Central memory CD4-positive, alpha-beta T cell (primary cell): ENCODE data around the gene NR6A1.

Experiments used
- DNase-seq: peaks from one replicate; pipeline ENCODE4 v3.0.0; 2022

The NR6A1 gene

DNA sequence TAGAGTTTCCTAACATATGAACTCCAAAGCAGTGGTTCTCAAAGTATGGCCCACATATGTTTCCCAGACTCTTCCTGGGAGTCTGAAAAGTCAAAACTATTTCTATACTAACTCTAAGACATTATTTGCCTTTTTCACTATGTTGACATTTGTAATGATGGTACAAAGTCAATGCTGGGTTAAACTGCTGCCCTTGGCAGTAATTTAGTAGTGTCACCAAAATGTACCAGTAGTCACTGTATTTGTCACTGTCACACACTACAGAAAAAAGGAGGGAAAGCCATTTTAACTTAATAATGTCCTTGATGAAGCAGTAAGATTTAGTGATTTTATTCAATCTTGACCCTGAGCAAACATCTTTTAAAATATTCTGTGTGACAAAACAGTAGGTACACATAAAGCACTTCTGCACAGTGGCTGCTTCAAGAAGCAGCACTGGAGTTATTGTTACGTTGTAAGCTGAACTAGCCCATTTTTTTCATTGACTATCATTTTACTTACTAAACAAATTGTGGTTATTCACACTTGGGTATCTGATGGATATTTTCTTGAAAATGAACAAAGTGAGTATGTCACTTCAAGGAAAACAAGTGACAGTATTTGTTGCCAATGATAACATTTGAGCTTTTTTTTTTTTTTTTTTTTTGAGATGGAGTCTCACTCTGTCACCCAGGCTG is 90.3 kb downstream of the NR6A1 start:
- no peak for DNase-seq

DNA sequence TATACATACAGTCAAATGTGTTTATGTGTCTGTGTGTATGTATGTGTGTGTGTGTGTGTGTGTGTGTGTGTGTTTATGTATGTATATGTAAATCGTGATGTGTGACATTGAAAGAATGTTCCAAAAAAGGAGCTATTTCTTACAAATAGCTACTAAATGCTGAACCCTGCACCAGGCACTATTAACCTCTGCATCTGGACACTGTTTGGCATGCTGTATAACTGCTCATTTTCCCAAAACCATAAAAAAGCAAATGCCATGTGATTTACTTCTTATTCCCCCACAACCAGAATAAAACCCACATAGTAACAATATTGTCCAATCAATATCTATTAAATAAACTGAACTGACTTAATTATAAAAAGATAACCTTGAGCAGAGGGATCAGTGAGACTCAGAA is 91.1 kb downstream of the NR6A1 start:
- no peak for DNase-seq

DNA sequence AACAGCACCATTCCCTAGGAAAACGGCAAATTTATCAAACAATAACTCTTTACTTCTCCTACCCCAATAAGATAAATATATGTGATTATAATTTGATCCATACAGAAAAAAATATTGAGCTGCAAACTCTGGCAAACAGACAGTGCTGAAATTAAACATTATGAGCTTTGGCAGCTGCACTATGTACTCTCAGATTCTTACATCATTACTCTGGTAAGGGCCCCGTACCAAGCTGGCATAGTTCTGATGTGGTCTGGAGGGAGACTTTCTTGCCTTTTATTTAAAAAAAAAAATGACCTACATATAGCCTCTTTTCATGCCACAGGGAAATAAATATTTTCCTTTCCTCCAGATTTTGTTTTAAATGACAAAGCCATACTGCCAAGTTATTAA is 95.0 kb downstream of the NR6A1 start:
- DNase-seq: no peak

DNA sequence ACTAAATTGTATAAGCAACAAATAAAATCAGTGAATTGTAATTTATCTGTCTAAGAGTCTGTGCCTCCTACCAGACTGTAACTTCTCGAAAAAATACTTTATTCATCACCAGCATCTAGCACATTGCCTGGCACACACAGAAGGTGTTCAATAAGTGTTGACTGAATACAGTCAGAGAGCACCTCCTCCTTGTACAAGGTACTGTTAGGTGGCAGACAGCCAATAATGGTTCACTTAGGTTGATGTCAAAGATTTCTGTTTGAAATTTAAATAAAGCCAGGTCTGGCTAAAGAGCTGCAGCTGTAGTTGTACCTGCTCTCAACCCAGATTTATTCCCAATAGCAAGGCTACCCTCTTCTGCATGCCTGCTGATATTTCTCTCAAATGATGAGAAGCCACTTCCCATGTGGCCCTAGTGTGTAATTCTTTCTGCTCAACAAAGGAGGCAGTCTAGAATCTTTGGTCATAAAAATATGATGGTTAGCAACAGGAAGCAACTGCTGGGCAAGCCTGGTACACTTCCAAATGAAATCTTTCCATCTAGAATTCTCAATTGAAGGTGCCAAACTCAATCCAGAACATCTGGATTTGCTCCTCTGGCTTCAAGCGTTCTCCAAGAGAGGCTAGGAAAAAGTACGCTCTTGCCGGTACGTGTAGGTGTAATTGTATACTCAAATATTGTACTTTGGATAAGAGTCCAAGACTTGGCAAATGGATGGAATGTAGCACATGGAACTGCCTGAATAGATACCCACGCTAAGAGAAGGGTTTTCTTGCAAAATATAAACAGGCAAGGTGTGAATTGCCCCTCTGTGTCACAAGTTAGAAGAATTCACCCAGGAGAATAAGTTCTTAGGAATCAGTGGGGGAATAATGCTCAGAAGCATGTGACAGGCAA is 95.6 kb downstream of the NR6A1 start:
- no peak for DNase-seq

DNA sequence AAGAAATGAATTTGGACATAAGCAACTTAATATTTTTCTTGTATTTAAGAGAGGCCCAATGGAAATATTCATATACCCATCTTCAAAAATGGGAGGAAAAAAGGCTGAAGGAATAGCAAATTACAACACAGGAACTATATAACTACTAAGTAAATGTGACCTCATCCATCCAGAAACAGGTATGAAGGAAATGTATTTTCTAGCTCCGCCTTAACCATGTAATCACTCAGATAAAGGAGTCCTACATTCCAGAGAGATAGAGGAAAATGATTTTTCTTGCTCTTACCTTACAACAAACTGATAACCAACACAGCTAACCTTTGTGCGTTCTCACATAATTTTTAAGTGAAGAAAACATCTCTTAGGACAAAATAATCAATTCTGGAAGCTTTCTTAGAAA is 96.5 kb downstream of the NR6A1 start:
- no peak for DNase-seq

DNA sequence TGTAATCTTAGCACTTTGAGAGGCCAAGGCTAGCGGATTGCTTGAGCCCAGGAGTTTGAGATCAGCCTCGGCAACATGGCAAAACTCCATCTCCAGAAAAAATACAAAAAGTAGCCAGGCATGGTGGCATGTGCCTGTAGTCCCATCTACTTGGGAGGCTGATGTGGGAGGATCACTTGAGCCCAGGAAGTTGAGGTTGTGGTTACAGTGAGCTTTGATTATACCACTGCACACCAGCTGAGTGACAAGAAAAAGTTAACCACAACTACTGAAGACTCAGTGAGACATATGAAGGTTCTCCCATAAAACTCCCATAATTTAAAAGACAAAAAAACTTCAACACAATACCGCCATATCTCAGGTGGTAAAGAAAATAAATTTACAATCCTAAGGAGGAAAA is 98.0 kb downstream of the NR6A1 start:
- DNase-seq: no peak

DNA sequence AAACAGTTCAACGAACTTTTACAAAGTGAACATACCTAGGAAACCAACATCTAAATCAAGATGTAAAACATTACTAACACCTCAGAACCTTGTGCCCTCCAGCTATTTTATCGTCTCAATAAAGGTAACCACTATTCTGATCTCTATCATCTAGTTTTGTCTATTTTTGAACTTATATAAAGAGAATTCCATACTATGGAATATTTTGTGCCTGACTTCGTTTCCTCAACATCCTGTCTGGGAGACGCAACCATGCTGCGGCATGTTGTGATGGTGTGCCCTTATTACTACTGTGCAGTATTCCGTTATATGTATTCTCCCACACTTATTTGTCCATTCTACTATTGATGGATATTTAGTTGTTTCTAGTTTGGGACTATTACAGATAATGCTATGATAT is 99.2 kb downstream of the NR6A1 start:
- no peak for DNase-seq

DNA sequence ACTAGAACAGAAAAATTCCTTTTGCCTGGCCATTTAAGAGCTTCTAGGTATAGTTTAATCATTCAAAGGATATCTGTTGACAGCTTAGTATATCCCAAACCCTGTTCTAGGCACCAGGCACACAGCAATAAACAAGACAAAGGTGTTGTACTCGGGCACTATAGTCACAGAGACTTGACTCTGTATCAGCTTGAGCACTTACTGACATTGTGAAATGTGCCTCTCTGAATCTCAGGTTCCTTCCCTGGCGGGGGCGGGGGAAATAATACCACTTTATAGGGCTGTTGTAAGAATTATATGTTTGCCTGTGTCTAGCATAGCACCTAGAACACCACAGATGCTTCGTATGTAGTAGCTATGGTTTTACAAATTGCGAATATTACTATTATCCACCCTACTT is 104.5 kb downstream of the NR6A1 start:
- no peak for DNase-seq

DNA sequence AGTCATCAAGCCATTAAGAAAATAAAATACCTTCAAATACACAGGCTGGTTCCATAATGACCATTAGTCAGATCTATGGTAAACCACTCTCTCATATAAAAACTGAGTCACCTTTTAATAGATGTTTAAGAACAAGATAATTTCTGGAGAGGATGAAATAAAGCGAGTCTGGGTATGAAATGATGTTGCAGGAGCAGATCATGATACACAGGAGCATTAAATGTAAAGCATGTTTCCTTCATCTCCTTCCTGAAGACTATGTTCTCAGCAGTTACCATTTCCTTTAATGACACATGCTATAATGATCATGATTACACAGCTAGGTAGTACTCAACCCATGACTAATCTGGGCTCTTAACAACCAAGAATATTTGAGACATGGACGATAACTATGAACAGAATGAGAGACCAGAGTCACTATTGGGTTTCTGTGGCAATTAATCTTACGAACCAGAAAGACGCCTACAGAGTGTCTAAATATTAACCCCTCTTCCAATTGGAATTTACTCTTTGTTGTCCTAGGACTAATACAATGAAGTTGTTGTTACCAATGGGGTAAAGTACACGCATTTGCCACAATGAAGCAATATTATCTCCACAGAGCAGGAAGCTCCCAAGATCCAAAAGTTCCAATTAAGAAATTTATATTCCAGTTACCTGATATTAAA is 105.6 kb downstream of the NR6A1 start:
- DNase-seq: no peak

DNA sequence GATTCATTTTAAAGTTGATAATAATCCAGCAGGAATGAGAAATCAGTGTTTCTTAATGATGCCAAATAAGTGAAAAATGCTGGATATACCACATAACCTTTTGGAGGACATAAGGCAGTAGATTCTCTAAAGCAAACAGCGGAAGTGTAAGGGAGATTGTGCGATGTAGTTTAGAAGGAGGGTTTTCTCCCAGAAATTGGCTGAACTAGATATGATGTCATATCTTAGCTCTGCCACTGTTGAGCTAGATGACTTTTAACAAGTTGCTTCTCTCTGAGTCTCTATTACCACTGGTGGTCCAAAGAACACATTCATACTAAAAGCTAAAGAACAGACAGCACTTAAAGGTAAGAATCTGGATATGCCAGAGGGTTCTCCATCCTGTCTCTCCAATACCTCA is 107.0 kb downstream of the NR6A1 start:
- no peak for DNase-seq

DNA sequence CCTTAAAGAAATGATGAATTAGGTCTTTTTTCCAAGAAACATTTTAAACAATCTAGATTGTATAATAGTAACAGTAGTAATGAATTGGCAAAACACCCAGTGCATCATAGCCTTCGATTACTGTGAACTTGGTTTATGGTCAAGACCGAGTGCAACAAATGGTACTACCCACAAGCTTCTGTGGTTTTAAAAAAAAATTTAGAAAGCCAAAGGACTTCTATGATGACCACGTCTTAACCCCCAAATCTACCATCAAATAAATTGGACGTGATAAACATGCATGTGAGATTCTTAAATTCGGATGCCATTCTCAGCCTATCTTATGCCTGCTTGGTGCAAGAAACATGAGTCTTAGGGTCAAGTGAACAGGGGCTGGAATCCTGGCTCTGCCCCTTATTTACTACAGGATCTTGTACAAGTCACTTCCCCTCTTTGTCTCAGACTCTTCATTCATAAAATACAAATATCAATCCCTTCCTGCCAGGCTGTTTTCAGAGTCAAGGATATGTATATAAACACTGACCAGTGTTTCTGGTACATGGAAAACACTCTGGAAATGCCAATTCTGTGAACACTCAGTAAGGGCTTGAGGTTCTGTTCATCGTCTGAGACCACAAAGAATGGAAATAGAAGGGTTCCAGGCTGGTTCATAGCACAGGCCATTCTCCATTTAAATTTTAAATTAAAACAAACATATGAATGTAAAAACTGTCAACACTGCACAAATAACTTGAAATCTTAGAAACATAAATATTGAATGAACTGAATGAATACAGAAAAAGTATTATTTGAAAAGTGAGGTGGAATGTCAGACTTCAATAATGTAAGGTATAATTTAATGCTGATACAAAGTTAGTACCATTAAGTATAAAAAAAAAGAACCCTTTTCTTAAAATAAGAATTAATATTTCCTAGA is 107.8 kb downstream of the NR6A1 start:
- DNase-seq: no peak

DNA sequence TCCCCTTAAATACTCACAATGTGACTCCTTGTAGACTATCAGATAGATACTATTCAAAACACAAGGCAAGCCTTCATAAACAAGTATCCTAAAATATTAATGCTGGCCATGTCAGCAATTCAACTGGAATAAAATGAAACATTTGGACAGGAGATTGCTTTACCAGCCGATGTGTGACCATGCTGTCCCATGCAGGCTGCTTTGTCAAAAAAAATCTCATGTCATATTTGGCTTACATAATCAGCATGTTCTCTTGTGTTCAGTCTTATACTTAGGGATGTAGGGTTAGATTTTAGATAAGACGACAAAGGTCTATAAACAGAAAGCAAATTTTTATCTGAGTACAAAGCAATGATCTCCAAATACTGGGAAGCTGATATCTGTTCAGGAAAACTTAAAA is 108.5 kb downstream of the NR6A1 start:
- no peak for DNase-seq

DNA sequence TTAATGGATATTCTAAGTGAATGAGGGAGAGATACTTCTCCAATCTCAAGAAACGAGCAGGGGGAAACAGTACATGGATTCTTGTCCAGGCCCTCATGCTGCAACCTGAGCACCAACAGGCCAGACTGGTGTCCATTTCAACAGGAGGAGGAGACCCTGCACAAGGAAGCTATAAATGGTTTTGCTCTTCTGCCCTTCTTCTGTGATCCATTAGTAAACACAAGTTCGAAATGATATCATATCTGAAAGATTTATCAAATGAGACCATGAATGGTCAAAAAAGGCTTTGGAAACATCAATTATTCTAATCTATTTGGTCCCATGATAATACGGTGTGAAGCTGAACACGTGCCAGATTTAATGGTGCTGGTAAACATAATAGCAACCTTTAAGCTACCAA is 109.8 kb downstream of the NR6A1 start:
- no peak for DNase-seq

DNA sequence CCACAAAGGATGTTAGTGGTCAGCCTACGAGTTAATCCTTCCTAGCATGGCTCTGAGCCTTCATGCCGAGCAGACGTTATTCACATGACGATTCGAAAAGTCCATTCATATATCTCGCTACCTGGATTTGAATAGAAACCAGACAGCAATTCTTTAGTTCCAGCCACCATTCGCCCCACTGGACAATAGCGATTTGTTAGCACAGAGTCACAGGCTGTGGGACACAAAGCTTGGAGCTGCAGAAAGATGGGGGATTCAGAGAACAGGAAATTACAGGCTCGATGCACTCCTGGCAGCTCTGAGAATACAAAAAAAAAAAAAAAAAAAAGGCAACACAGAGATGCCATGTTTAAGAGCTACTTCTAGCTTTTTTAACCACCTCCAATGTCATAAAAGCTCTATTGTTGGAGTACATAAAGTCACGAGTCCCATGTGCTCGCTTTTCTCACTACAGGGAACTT is 110.7 kb downstream of the NR6A1 start:
- DNase-seq: no peak

DNA sequence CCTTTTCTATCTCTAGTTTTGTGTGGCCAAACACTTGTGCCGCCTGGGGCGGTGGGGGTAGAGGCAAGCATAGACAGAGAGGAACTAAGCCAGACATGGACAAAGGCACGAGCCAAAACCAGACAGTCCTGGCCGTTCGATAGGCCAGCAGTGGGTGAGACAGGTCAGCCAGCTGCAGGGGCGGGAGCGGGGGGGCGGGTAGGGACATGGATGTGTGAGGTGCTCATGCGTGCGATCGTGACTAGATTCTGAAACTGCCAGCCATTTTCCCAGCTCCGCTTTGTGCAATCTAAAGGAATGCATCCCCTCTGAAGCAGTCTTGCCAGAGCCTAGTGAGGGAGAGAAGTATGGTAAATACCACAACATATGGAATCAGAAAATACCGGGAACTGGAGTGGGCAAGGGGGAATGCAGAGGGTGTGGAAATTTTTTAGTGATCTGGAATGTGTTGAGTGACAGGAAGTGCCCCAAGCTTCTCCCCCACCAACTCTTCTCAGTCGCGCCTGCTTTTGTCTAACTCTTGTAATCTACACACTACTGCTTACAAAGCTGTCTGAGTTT is 111.9 kb downstream of the NR6A1 start:
- peak; percentile 4 for DNase-seq

DNA sequence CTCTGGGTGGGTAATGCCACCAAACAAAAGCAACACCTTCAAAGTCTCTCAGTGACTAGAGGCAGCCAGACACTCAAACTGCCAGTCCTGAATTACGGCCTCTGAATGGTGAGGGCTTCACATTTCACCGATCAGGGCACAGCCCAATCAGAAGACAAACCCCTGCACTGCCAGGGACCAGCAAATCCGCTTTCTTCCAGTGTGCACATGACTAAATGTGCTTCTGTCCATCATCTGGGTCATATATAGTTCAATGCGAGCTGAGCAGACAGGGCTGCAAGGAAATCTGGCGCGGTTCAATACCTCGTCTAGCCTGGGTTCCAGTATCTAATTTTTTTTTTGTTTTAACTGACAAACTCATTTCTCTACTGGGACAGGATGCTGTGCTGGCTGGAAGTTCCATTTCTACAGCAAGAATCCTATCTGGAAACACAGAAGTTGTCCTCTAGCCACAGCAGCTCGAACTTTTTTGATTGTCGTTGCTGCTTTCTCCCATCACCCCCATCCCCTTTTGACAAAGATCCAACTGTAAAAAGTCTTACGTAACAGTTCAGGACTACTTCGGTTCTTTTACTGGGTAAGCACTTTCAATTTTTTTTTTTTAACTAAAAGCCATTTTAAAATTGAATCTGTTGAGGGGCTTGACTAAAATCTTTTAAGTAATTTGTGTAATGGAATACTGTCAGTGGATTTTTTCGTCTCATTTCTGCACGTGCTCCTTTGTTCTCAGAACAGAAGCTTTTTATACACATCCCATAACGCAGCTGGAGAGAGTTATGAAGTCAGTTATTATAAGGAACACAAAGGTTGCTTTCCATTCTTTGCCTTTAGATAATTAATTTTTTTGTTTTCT is 112.7 kb downstream of the NR6A1 start:
- no peak for DNase-seq

DNA sequence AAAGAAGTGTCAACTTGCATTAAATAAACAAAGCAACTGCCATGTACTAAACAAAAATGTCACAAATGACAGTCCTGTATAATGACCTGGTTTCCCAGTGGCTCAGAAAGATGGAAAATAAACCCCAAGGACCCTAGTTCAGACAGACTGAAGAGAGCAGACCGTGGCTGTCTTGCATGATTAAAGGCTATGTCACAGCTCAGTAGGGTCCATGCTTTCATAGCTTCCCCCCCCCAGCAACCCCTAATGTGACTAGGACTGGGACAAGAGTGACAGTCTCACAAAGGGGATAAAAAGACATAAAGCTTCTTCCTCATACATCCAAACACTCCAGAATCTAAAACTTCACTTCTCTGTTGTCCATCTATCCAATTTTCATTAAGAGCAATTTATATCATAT is 113.6 kb downstream of the NR6A1 start:
- no peak for DNase-seq

DNA sequence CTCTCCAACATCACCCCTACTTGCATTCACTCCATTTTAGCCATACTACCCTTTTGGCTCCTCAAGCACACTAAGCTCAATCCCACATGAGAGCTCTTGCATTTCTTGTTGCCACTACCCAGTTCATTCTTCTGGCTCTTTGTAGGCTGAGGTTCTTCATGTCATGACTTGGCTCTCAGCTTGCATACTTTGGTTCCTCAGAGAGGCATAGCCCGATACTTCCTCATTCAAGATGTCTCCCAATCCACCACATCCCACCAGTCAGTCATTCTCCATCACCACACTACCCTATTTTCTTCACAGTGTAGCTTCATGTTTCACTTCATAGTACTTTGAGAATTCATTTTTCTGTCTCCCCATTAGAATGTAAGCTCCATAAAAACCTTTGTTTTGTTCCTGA is 116.7 kb downstream of the NR6A1 start:
- no peak for DNase-seq

DNA sequence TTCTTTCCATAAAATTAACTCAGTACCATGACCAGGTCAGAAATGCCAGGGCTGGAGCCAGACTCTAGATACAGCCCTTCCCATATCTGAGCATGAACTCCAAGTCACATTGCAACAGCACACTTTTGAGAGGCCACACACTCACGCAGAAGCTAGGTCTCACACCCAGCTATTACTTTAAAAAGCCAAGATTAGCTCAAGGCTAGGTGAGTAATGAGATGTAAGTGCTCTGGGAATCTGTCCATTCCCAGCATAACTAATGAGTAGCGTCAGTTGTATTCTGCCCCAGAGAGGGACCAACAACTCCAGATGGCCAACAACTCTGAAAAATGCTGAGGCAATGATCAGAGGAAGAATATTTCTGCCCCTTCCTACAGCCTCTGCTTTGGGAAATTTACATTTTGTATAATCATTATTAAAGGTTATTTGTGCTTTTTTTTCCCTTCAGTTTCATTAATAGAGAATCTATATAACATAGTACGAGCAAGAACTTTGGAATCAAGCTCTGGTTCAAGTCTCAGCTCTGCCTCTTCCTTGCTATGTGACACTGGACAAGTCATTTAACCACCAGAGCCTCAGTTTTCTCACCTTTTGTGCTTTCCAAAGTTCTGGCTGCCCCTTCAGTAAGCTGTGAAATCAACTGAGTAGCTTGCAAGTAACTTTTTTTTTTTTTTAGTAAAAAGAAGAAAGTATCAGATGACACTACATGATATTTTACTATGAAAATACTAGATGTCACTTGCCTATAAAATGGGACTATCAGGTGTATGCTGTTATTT is 118.3 kb downstream of the NR6A1 start:
- DNase-seq: no peak

DNA sequence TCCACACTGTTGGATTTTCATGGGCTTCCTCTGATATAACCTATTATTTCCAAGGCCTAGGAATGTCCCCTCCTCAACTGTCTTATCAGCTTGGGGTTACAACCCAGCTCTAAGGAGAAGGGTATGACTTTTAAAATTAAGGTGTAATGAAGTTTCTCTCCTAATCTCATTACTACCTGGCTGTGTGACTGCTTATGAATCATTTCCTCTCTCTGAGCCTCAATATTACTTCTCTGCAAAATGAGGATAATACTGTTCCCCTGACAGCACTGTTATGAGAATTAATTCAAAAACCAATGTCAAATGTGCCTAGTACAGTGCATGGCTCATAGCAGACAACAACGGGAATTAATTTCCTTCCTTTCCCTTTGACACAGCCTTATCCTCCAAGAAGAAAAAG is 118.9 kb downstream of the NR6A1 start:
- DNase-seq: no peak

DNA sequence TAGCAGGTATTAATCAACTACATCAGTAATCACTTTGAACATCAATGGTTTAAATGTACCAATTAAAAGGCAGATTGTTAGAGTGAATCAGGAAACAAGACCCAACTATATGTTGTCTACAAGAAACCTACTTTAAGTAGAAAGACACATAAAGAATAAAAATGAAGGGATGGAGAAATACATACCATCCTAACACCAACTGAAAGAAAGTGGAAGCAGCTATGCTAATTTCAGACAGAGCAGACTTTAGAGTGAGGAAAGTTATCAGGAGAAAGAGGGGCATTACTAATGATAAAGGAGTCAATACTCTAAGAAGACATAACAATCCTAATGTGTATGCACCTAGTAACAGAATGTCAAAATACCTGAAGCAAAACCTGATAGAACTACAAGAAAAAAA is 125.8 kb downstream of the NR6A1 start:
- no peak for DNase-seq
